GM23338 (cell line): ENCODE results near the gene RIMS4. TPM values are rescaled to one million over a fixed set of nuclear protein-coding genes. Genes with fewer than 3 reads are reported as not detected.

Experiments
- ATAC-seq: fragments of 200-7000 bp; cut with Tn5 transposase; 3 replicates; pipeline ENCODE4 v1.9.1; 2020
- DNase-seq: peaks from one replicate; pipeline ENCODE4 v3.0.0-alpha.2; 2015; ENCODE audit warnings: low spot score
- H2AFZ ChIP-seq: fragments of 200-600 bp; sonication (generic); 2 replicates; pipeline ENCODE4 v1.8.0; 2016; ENCODE audit warnings: antibody characterized with exemption, mild to moderate bottlenecking, moderate library complexity
- H3F3A ChIP-seq: fragments of 200-600 bp; sonication (generic); replicated peaks from 2 replicates; pipeline ENCODE4 v1.8.0; 2017; ENCODE audit warnings: antibody characterized with exemption, mixed run types, low read depth
- H3K27ac ChIP-seq: fragments of 200-600 bp; sonication (generic); 2 replicates; pipeline ENCODE4 v1.6.1; 2016; ENCODE audit warnings: low read depth
- H3K27me3 ChIP-seq: fragments of 200-600 bp; sonication (generic); 2 replicates; pipeline ENCODE4 v1.8.0; 2016; ENCODE audit warnings: mild to moderate bottlenecking, mixed run types, moderate library complexity; ENCODE audit not compliant: insufficient read depth
- H3K36me3 ChIP-seq: fragments of 200-600 bp; sonication (generic); 2 replicates; pipeline ENCODE4 v1.8.0; 2016; ENCODE audit warnings: mild to moderate bottlenecking; ENCODE audit not compliant: insufficient read depth
- H3K4me1 ChIP-seq: fragments of 200-600 bp; sonication (generic); 2 replicates; pipeline ENCODE4 v1.8.0; 2016; ENCODE audit warnings: mild to moderate bottlenecking, moderate library complexity; ENCODE audit not compliant: insufficient read depth
- H3K4me2 ChIP-seq: fragments of 200-600 bp; sonication (generic); 2 replicates; pipeline ENCODE4 v1.7.1; 2017; ENCODE audit warnings: mixed run types
- H3K4me3 ChIP-seq: fragments of 200-600 bp; sonication (generic); 2 replicates; pipeline ENCODE4 v1.6.1; 2016; ENCODE audit warnings: mixed run types
- H3K79me2 ChIP-seq: fragments of 200-600 bp; sonication (generic); replicated peaks from 2 replicates; pipeline ENCODE4 v1.8.0; 2017; ENCODE audit warnings: mild to moderate bottlenecking; ENCODE audit not compliant: insufficient read depth
- H3K9me2 ChIP-seq: fragments of 200-600 bp; sonication (generic); 2 replicates; pipeline ENCODE4 v1.8.0; 2017; ENCODE audit not compliant: insufficient read depth
- H4K20me1 ChIP-seq: fragments of 200-600 bp; sonication (generic); replicated peaks from 2 replicates; pipeline ENCODE4 v1.8.0; 2017; ENCODE audit warnings: mild to moderate bottlenecking; ENCODE audit not compliant: insufficient read depth
- H3K27ac Mint-ChIP-seq: 2 replicates; pipeline ENCODE4 v1.8.0; 2020; ENCODE audit warnings: inconsistent platforms, mild to moderate bottlenecking, moderate library complexity, mixed read lengths
- H3K27me3 Mint-ChIP-seq: 3 replicates; pipeline ENCODE4 v1.8.0; 2022; ENCODE audit warnings: low read depth, mild to moderate bottlenecking, moderate library complexity, mixed read lengths, inconsistent platforms; ENCODE audit not compliant: insufficient read depth, poor library complexity
- H3K36me3 Mint-ChIP-seq: 3 replicates; pipeline ENCODE4 v1.8.0; 2021; ENCODE audit warnings: low read depth, mild to moderate bottlenecking, inconsistent platforms, moderate library complexity, mixed read lengths
- H3K4me1 Mint-ChIP-seq: 3 replicates; pipeline ENCODE4 v1.8.0; 2020; ENCODE audit warnings: mild to moderate bottlenecking, inconsistent platforms, mixed read lengths
- H3K4me3 Mint-ChIP-seq: 3 replicates; pipeline ENCODE4 v1.8.0; 2021; ENCODE audit warnings: moderate library complexity, mild to moderate bottlenecking, inconsistent platforms, mixed read lengths
- H3K9me3 Mint-ChIP-seq: 3 replicates; pipeline ENCODE4 v1.8.0; 2020; ENCODE audit warnings: moderate library complexity, mild to moderate bottlenecking, inconsistent platforms, mixed read lengths
- EZH2phosphoT487 ChIP-seq: fragments of 200-600 bp; sonication (generic); IDR thresholded peaks from one replicate; pipeline ENCODE4 v1.8.1; 2018; ENCODE audit warnings: antibody characterized with exemption; ENCODE audit not compliant: unreplicated experiment
- NANOG ChIP-seq: IDR thresholded peaks from 2 replicates; pipeline ENCODE4 v1.6.1; 2016; ENCODE audit warnings: antibody characterized with exemption, borderline replicate concordance
- ZNF331 ChIP-seq: fragments of 250-450 bp; sonication (Bioruptor Pico); IDR thresholded peaks from 2 replicates; pipeline ENCODE4 v1.5.0; 2020; ENCODE audit warnings: low read depth, mild to moderate bottlenecking, moderate library complexity
- ZNF462 ChIP-seq: fragments of 250-450 bp; sonication (Bioruptor Pico); IDR thresholded peaks from 2 replicates; pipeline ENCODE4 v1.5.0; 2020; ENCODE audit warnings: mild to moderate bottlenecking, moderate library complexity
- polyA plus RNA-seq: library from polyadenylated mRNA; unstranded; fragments of >200 nt; fragmentation: Nextera tagmentation; extraction: Ambion mirVana; gene quantifications from 2 replicates; pipeline ENCODE4 v1.2.1, GENCODE V29; 2016
- total RNA-seq: library from RNA; depleted of rRNA; stranded (reverse); fragments of >200 nt; shearing (Covaris generic); gene quantifications from 2 replicates; pipeline ENCODE4 v1.2.3, GENCODE V29; 2014

Gene RIMS4
- total and polyA plus RNA-seq, 2 experiments from 2014 or later, result 3.5 to 39.7 TPM

- no peak for TF ChIP-seq ZNF462
Observed at GRCh38 chr20:44785768-44786167, 24.6 kb downstream of the RIMS4 start (continued).

GRCh38 chr20:44784688-44785087, 25.7 kb downstream of the RIMS4 start:
- H3K36me3 ChIP-seq, result no peaks in the 10 kb centered on the region
- H3K27me3 Mint-ChIP-seq, result peaks cover 5% of the 10 kb centered on the region
- peaks cover 1% of the 10 kb centered on the region; the same call in 1 of the 3 replicates for H3K36me3 Mint-ChIP-seq
- H3F3A ChIP-seq, result 0 out of 2 replicates have a peak, but pooled peaks cover 3% of the 10 kb centered on the region
- H3K27ac Mint-ChIP-seq, result no peak overlapping the region
- H3K4me1 ChIP-seq, result peaks cover 23% of the 10 kb centered on the region
- ATAC-seq (peak; percentile 70), DNase-seq (peak; percentile 68)
- H3K4me3 Mint-ChIP-seq, result peak overlapping the region; percentile 21; the same call in 1 of the 3 replicates
- H4K20me1 ChIP-seq, result peaks cover 25% of the 10 kb centered on the region
- peak overlapping the region; percentile 86 for H3K27ac ChIP-seq
- no peaks in the 10 kb centered on the region for H3K9me2 ChIP-seq
- peaks cover 27% of the 10 kb centered on the region for H3K4me1 Mint-ChIP-seq
- H2AFZ ChIP-seq, result no peak overlapping the region
- peak; percentile 72 for TF ChIP-seq ZNF462
- TF ChIP-seq NANOG, result no peak
- TF ChIP-seq EZH2phosphoT487, result no peak
- no peak for TF ChIP-seq ZNF331 (CRISPR knock-in tag)
- peaks cover 3% of the 10 kb centered on the region; the same call in 1 of the 2 replicates for H3K79me2 ChIP-seq
- no peaks in the 10 kb centered on the region for H3K27me3 ChIP-seq
- peak overlapping the region; percentile 60 for H3K4me2 ChIP-seq
- no peaks in the 10 kb centered on the region for H3K9me3 Mint-ChIP-seq
- peak overlapping the region; percentile 13; the same call in 1 of the 2 replicates for H3K4me3 ChIP-seq
